GM23338 (cell line): ENCODE measurements around the gene PHACTR1. TPM values are rescaled to one million over a fixed set of nuclear protein-coding genes. Genes with fewer than 3 reads are reported as not detected.

Source experiments
- ATAC-seq: fragments of 200-7000 bp; cut with Tn5 transposase; 3 replicates; pipeline ENCODE4 v1.9.1; 2020
- DNase-seq: peaks from one replicate; pipeline ENCODE4 v3.0.0-alpha.2; 2015; ENCODE audit warnings: low spot score
- H2AFZ ChIP-seq: fragments of 200-600 bp; sonication (generic); 2 replicates; pipeline ENCODE4 v1.8.0; 2016; ENCODE audit warnings: antibody characterized with exemption, mild to moderate bottlenecking, moderate library complexity
- H3F3A ChIP-seq: fragments of 200-600 bp; sonication (generic); replicated peaks from 2 replicates; pipeline ENCODE4 v1.8.0; 2017; ENCODE audit warnings: antibody characterized with exemption, mixed run types, low read depth
- H3K27ac ChIP-seq: fragments of 200-600 bp; sonication (generic); 2 replicates; pipeline ENCODE4 v1.6.1; 2016; ENCODE audit warnings: low read depth
- H3K27me3 ChIP-seq: fragments of 200-600 bp; sonication (generic); 2 replicates; pipeline ENCODE4 v1.8.0; 2016; ENCODE audit warnings: mild to moderate bottlenecking, mixed run types, moderate library complexity; ENCODE audit not compliant: insufficient read depth
- H3K36me3 ChIP-seq: fragments of 200-600 bp; sonication (generic); 2 replicates; pipeline ENCODE4 v1.8.0; 2016; ENCODE audit warnings: mild to moderate bottlenecking; ENCODE audit not compliant: insufficient read depth
- H3K4me1 ChIP-seq: fragments of 200-600 bp; sonication (generic); 2 replicates; pipeline ENCODE4 v1.8.0; 2016; ENCODE audit warnings: mild to moderate bottlenecking, moderate library complexity; ENCODE audit not compliant: insufficient read depth
- H3K4me2 ChIP-seq: fragments of 200-600 bp; sonication (generic); 2 replicates; pipeline ENCODE4 v1.7.1; 2017; ENCODE audit warnings: mixed run types
- H3K4me3 ChIP-seq: fragments of 200-600 bp; sonication (generic); 2 replicates; pipeline ENCODE4 v1.6.1; 2016; ENCODE audit warnings: mixed run types
- H3K79me2 ChIP-seq: fragments of 200-600 bp; sonication (generic); replicated peaks from 2 replicates; pipeline ENCODE4 v1.8.0; 2017; ENCODE audit warnings: mild to moderate bottlenecking; ENCODE audit not compliant: insufficient read depth
- H3K9me2 ChIP-seq: fragments of 200-600 bp; sonication (generic); 2 replicates; pipeline ENCODE4 v1.8.0; 2017; ENCODE audit not compliant: insufficient read depth
- H4K20me1 ChIP-seq: fragments of 200-600 bp; sonication (generic); replicated peaks from 2 replicates; pipeline ENCODE4 v1.8.0; 2017; ENCODE audit warnings: mild to moderate bottlenecking; ENCODE audit not compliant: insufficient read depth
- H3K27ac Mint-ChIP-seq: 2 replicates; pipeline ENCODE4 v1.8.0; 2020; ENCODE audit warnings: inconsistent platforms, mild to moderate bottlenecking, moderate library complexity, mixed read lengths
- H3K27me3 Mint-ChIP-seq: 3 replicates; pipeline ENCODE4 v1.8.0; 2022; ENCODE audit warnings: low read depth, mild to moderate bottlenecking, moderate library complexity, mixed read lengths, inconsistent platforms; ENCODE audit not compliant: insufficient read depth, poor library complexity
- H3K36me3 Mint-ChIP-seq: 3 replicates; pipeline ENCODE4 v1.8.0; 2021; ENCODE audit warnings: low read depth, mild to moderate bottlenecking, inconsistent platforms, moderate library complexity, mixed read lengths
- H3K4me1 Mint-ChIP-seq: 3 replicates; pipeline ENCODE4 v1.8.0; 2020; ENCODE audit warnings: mild to moderate bottlenecking, inconsistent platforms, mixed read lengths
- H3K4me3 Mint-ChIP-seq: 3 replicates; pipeline ENCODE4 v1.8.0; 2021; ENCODE audit warnings: moderate library complexity, mild to moderate bottlenecking, inconsistent platforms, mixed read lengths
- H3K9me3 Mint-ChIP-seq: 3 replicates; pipeline ENCODE4 v1.8.0; 2020; ENCODE audit warnings: moderate library complexity, mild to moderate bottlenecking, inconsistent platforms, mixed read lengths
- CTCF ChIP-seq, 2 experiments: fragments of 200-600 bp in 1 of 2; sonication (generic) in 1 of 2; conservative IDR thresholded peaks; 2 replicates each; pipeline versions ENCODE4 v1.5.1 to v1.6.1; 2016 to 2017; ENCODE audit warnings: antibody characterized with exemption in 2 of 2, low read depth in 2 of 2, mild to moderate bottlenecking in 2 of 2, moderate library complexity in 1 of 2
- EZH2 ChIP-seq: fragments of 200-600 bp; sonication (generic); IDR thresholded peaks from one replicate; pipeline ENCODE4 v1.8.0; 2017; ENCODE audit warnings: antibody characterized with exemption, mild to moderate bottlenecking, low read depth; ENCODE audit not compliant: unreplicated experiment
- REST ChIP-seq: IDR thresholded peaks from one replicate; pipeline ENCODE4 v1.6.1; 2018; ENCODE audit warnings: antibody characterized with exemption; ENCODE audit not compliant: unreplicated experiment
- ZNF462 ChIP-seq: fragments of 250-450 bp; sonication (Bioruptor Pico); IDR thresholded peaks from 2 replicates; pipeline ENCODE4 v1.5.0; 2020; ENCODE audit warnings: mild to moderate bottlenecking, moderate library complexity
- polyA plus RNA-seq: library from polyadenylated mRNA; unstranded; fragments of >200 nt; fragmentation: Nextera tagmentation; extraction: Ambion mirVana; gene quantifications from 2 replicates; pipeline ENCODE4 v1.2.1, GENCODE V29; 2016
- total RNA-seq: library from RNA; depleted of rRNA; stranded (reverse); fragments of >200 nt; shearing (Covaris generic); gene quantifications from 2 replicates; pipeline ENCODE4 v1.2.3, GENCODE V29; 2014

Gene PHACTR1
- total and polyA plus RNA-seq, 2 experiments from 2014 or later, result 5.9 to 19.3 TPM

- TF ChIP-seq EZH2, result no peak
- no peak for TF ChIP-seq ZNF462 (CRISPR knock-in tag)
Measured at GRCh38 chr6:12955956-12956355, 239.4 kb downstream of the PHACTR1 start (continued).

DNA sequence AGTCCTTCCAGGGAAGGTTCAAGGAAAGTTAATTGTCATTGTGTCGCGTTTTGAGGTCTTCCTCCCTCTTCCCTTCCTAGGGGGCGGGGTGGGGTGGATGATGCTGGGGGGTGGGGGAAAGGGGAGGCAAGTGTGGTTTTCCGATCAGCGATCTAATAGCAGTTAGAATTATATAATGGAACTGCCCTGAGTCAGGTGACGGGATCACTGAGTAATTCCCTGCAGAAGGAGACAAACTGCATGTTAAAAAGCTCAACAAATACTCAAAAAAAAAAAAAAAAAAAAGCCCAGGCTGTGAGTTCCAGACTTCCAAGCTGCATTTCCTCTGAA, 240.4 kb downstream of the PHACTR1 start:
- no peak overlapping the region for H2AFZ ChIP-seq
- H3K4me2 ChIP-seq, result peak overlapping the region; percentile 83
- H3K36me3 Mint-ChIP-seq, result no peaks in the 10 kb centered on the region
- H3K27me3 ChIP-seq, result peaks cover 68% of the 10 kb centered on the region
- peaks cover 30% of the 10 kb centered on the region for H3K4me1 ChIP-seq
- H3K79me2 ChIP-seq, result no peaks in the 10 kb centered on the region
- no peak for ATAC-seq
- peaks cover 35% of the 10 kb centered on the region for H3K4me1 Mint-ChIP-seq
- no peak overlapping the region for H3K27ac ChIP-seq
- H3K36me3 ChIP-seq, result no peaks in the 10 kb centered on the region
- TF ChIP-seq CTCF (conservative IDR thresholded peaks at IDR 0.05; ENCODE audit: low read depth in 2 of 2), result no peak
- no peak for TF ChIP-seq REST
- 0 out of 2 replicates have a peak, but pooled peaks cover 2% of the 10 kb centered on the region for H4K20me1 ChIP-seq
- H3K27ac Mint-ChIP-seq, result no peak overlapping the region
- no peaks in the 10 kb centered on the region for H3F3A ChIP-seq
- H3K4me3 ChIP-seq, result peak overlapping the region; percentile 57
- no peaks in the 10 kb centered on the region for H3K9me3 Mint-ChIP-seq
- peak overlapping the region; percentile 73 for H3K4me3 Mint-ChIP-seq
- H3K9me2 ChIP-seq, result no peaks in the 10 kb centered on the region
- no peak for DNase-seq
- H3K27me3 Mint-ChIP-seq, result peaks cover 65% of the 10 kb centered on the region
